Activated CD8-positive, alpha-beta T cell treated with anti-CD3 and anti-CD28 coated beads for 36 hours (primary cell): ENCODE results near the gene EYA4. TPM values are rescaled to one million over a fixed set of nuclear protein-coding genes. Genes with fewer than 3 reads are reported as not detected.

ENCODE experiments used
- ATAC-seq: fragments of 200-7000 bp; cut with Tn5 transposase; one replicate; pipeline ENCODE4 v1.10.0; 2021; ENCODE audit warnings: mild to moderate bottlenecking, moderate library complexity
- CTCF ChIA-PET: fragments of 350-600 bp; sonication (Branson Sonifier 250); formaldehyde crosslinking; loops from one replicate; lab custom pipeline; 2021; ENCODE audit warnings: antibody characterized with exemption; lab: Charles Lee
- POLR2A ChIA-PET: fragments of 350-600 bp; sonication (Branson Sonifier 250); formaldehyde crosslinking; loops from one replicate; lab custom pipeline; 2021; ENCODE audit warnings: antibody characterized with exemption; lab: Charles Lee
- DNase-seq: peaks from one replicate; pipeline ENCODE4 v3.0.0-alpha.2; 2020
- H3K27ac Mint-ChIP-seq: one replicate; pipeline ENCODE4 v1.8.0; 2021; ENCODE audit warnings: mild to moderate bottlenecking, mixed read lengths
- H3K27me3 Mint-ChIP-seq: one replicate; pipeline ENCODE4 v1.8.0; 2021; ENCODE audit warnings: mixed read lengths
- H3K36me3 Mint-ChIP-seq: one replicate; pipeline ENCODE4 v1.8.0; 2021; ENCODE audit warnings: low read depth, mixed read lengths
- H3K4me1 Mint-ChIP-seq: one replicate; pipeline ENCODE4 v1.8.0; 2021; ENCODE audit warnings: low read depth, mixed read lengths
- H3K4me3 Mint-ChIP-seq: one replicate; pipeline ENCODE4 v1.8.0; 2021; ENCODE audit warnings: mild to moderate bottlenecking, moderate library complexity, mixed read lengths
- H3K9me3 Mint-ChIP-seq: one replicate; pipeline ENCODE4 v1.8.0; 2021; ENCODE audit warnings: mixed read lengths
- CTCF ChIP-seq: fragments of 200-600 bp; IDR thresholded peaks from one replicate; pipeline ENCODE4 v1.8.0; 2022; ENCODE audit warnings: antibody characterized with exemption, mild to moderate bottlenecking
- intact Hi-C: fragments of 100-400 bp; cut with micrococcal nuclease; formaldehyde crosslinking; loops from one replicate; pipeline ENCODE4 v1.10.0; 2022
- total RNA-seq, 2 experiments: library from RNA; stranded (reverse); gene quantifications; one replicate each; pipeline ENCODE4 v1.2.3, GENCODE V29; 2021

EYA4 gene
- total RNA-seq, 2 experiments from 2014 or later = not detected

GRCh38 chr6:133230052-133230451 lies 11.1 kb upstream of the EYA4 start:
- Mint-ChIP-seq H3K27me3 (peaks cover 5% of the 10 kb centered on the region), H3K27ac (no peak overlapping the region), H3K36me3 (no peaks in the 10 kb centered on the region), H3K4me1 (no peaks in the 10 kb centered on the region), H3K9me3 (no peaks in the 10 kb centered on the region), H3K4me3 (no peak overlapping the region)
- ChIA-PET POLR2A (no interaction called here), CTCF (no interaction called here)
- intact Hi-C loops = no loop called here
- TF ChIP-seq CTCF = no peak
- ATAC-seq (no peak), DNase-seq (no peak)

GRCh38 chr6:133235221-133235620 lies 5.9 kb upstream of the EYA4 start:
- Mint-ChIP-seq H3K9me3 (no peaks in the 10 kb centered on the region), H3K27ac (no peak overlapping the region), H3K4me1 (no peaks in the 10 kb centered on the region), H3K4me3 (no peak overlapping the region), H3K36me3 (no peaks in the 10 kb centered on the region), H3K27me3 (peaks cover 12% of the 10 kb centered on the region)
- DNase-seq (no peak), ATAC-seq (no peak)
- intact Hi-C loops = no loop called here
- CTCF ChIA-PET = no interaction called here
- TF ChIP-seq CTCF = no peak
- POLR2A ChIA-PET = no interaction called here

- TF ChIP-seq CTCF = no peak
- Mint-ChIP-seq H3K27ac (no peak overlapping the region), H3K9me3 (no peaks in the 10 kb centered on the region), H3K4me1 (peaks cover 3% of the 10 kb centered on the region), H3K36me3 (no peaks in the 10 kb centered on the region), H3K27me3 (peaks cover 23% of the 10 kb centered on the region), H3K4me3 (no peak overlapping the region)
- CTCF ChIA-PET = no interaction called here
- intact Hi-C loops = no loop called here
- no peak for ATAC-seq
- POLR2A ChIA-PET = interaction anchor here (1.0 kb wide), 1 partner anchor 13 kb away, joined by 3 read pairs; no protein-coding TSS in a partner anchor
- no peak for DNase-seq
Measured at GRCh38 chr6:133236932-133237331, 4.2 kb upstream of the EYA4 start.

GRCh38 chr6:133240511-133241085 lies 559 bp upstream of the EYA4 start:
- intact Hi-C loops = no loop called here
- CTCF ChIA-PET = no interaction called here
- Mint-ChIP-seq H3K4me3 (peak overlapping the region; percentile 29), H3K27ac (no peak overlapping the region), H3K36me3 (no peaks in the 10 kb centered on the region), H3K27me3 (peaks cover 40% of the 10 kb centered on the region), H3K4me1 (peaks cover 8% of the 10 kb centered on the region), H3K9me3 (no peaks in the 10 kb centered on the region)
- no peak for DNase-seq
- ATAC-seq = peak; percentile 13
- no peak for TF ChIP-seq CTCF
- POLR2A ChIA-PET = no interaction called here

- intact Hi-C loops = no loop called here
- no peaks in the 10 kb centered on the region for H3K36me3 Mint-ChIP-seq
- ChIA-PET CTCF (no interaction called here), POLR2A (no interaction called here)
- H3K9me3 Mint-ChIP-seq = no peaks in the 10 kb centered on the region
- ATAC-seq (no peak), DNase-seq (no peak)
- peaks cover 8% of the 10 kb centered on the region for H3K4me1 Mint-ChIP-seq
- peaks cover 40% of the 10 kb centered on the region for H3K27me3 Mint-ChIP-seq
- no peak overlapping the region for H3K4me3 Mint-ChIP-seq
- H3K27ac Mint-ChIP-seq = no peak overlapping the region
- no peak for TF ChIP-seq CTCF
Measured at GRCh38 chr6:133241901-133242636, 912 bp downstream of the EYA4 start.
